Lung (tissue), 12 donors: ENCODE data around the gene NRXN2. TPM values are rescaled to one million over a fixed set of nuclear protein-coding genes. Genes with fewer than 3 reads are reported as not detected.

Experiments used
- ATAC-seq: fragments of 200-7000 bp; cut with Tn5 transposase; one replicate; pipeline ENCODE4 v1.9.1; 2020; ENCODE audit warnings: moderate number of reproducible peaks; ENCODE audit not compliant: insufficient read depth, low FRiP score
- DNase-seq, 3 donors: peaks; one replicate each; pipeline ENCODE4 v3.0.0-alpha.2; 2013 to 2017
- H3K27ac ChIP-seq, 2 donors: one replicate each; pipeline ENCODE4 v1.5.1; 2013; ENCODE audit warnings: mild to moderate bottlenecking in 2 of 2, moderate library complexity in 2 of 2, control low read depth in 1 of 2, inconsistent platforms in 1 of 2, low read depth in 1 of 2, low read length in 1 of 2
- H3K27me3 ChIP-seq, 3 donors: one replicate each; pipeline ENCODE4 v1.5.1; 2013; ENCODE audit warnings: low read length in 2 of 3; ENCODE audit not compliant: control insufficient read depth in 3 of 3, insufficient read depth in 3 of 3
- H3K36me3 ChIP-seq, 4 donors: one replicate each; pipeline ENCODE4 v1.5.1; 2013; ENCODE audit warnings: low read length in 4 of 4, mild to moderate bottlenecking in 1 of 4, moderate library complexity in 1 of 4; ENCODE audit not compliant: control insufficient read depth in 4 of 4, insufficient read depth in 4 of 4
- H3K4me1 ChIP-seq, 5 donors: one replicate each; pipeline ENCODE4 v1.5.1; 2013; ENCODE audit warnings: low read length in 5 of 5, mild to moderate bottlenecking in 2 of 5, moderate library complexity in 1 of 5; ENCODE audit not compliant: control insufficient read depth in 5 of 5, insufficient read depth in 5 of 5
- H3K4me3 ChIP-seq: one replicate; pipeline ENCODE4 v1.5.1; 2013; ENCODE audit warnings: mild to moderate bottlenecking, control low read depth, moderate library complexity
- H3K9ac ChIP-seq, 2 donors: one replicate each; pipeline ENCODE4 v1.5.1; 2013; ENCODE audit warnings: low read length in 2 of 2, control low read depth in 1 of 2; ENCODE audit not compliant: insufficient read depth in 1 of 2
- H3K9me3 ChIP-seq, 4 donors: one replicate each; pipeline ENCODE4 v1.5.1; 2013; ENCODE audit warnings: low read length in 3 of 4, mild to moderate bottlenecking in 1 of 4, moderate library complexity in 1 of 4; ENCODE audit not compliant: control insufficient read depth in 4 of 4, insufficient read depth in 3 of 4
- WGBS, 2 donors: extraction: QIAGEN DNeasy Blood & Tissue Kit; methylation state at CpG; one replicate each; pipeline ENCODE4 v1.1.7; 2013; 5-methylcytosine and 5-hydroxymethylcytosine counted together
- polyA plus RNA-seq, 2 donors: library from polyadenylated mRNA; stranded (reverse); fragments of 200-250 nt; gene quantifications; one replicate each; pipeline ENCODE4 v1.2.1, GENCODE V29; 2013
- total RNA-seq, 2 donors: library from RNA; depleted of rRNA in 1 of 2; stranded (reverse); fragments of >200 nt in 1 of 2; gene quantifications; one replicate each; pipeline ENCODE4 v1.2.1, GENCODE V29; 2014 to 2021
- TF ChIP-seq, protein P1 (sequence below): IDR thresholded peaks from 2 replicates; pipeline ENCODE4 v1.5.1; 2012; ENCODE audit warnings: mild to moderate bottlenecking; ENCODE audit errors: control extremely low read depth, extremely low read depth
- donor health status: control.
- donor health status: control.
- donor health status: Bipolar disorder and iron deficiency.
- donor health status: healthy.
- donor health status: DM: yes; HTN: yes; CAD: no.

NRXN2 gene
- total and polyA plus RNA-seq, 4 donors: 0.39 to 6.6 (median 1.1) TPM

DNA sequence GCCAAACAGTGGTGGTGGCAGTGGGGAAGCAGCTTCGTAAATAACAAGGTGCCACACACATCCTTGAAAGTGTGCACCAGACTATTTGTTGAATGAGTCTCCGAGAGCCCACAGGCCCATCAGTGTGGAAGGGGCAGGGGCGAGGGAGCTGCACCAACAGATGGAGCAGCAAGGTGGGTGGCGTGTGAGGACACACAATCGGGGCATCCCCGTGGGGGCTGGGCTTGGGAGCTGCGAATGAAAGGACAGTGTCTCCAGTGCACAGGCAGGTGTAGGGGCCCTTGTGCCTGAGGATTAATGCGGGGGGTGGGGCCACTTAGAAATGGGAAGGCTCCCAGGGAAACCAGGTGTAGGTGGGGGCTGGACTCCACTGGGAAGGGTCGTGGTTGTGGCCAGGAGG lies 2.8 kb downstream of the NRXN2 start:
- TF ChIP-seq, protein P1, sequence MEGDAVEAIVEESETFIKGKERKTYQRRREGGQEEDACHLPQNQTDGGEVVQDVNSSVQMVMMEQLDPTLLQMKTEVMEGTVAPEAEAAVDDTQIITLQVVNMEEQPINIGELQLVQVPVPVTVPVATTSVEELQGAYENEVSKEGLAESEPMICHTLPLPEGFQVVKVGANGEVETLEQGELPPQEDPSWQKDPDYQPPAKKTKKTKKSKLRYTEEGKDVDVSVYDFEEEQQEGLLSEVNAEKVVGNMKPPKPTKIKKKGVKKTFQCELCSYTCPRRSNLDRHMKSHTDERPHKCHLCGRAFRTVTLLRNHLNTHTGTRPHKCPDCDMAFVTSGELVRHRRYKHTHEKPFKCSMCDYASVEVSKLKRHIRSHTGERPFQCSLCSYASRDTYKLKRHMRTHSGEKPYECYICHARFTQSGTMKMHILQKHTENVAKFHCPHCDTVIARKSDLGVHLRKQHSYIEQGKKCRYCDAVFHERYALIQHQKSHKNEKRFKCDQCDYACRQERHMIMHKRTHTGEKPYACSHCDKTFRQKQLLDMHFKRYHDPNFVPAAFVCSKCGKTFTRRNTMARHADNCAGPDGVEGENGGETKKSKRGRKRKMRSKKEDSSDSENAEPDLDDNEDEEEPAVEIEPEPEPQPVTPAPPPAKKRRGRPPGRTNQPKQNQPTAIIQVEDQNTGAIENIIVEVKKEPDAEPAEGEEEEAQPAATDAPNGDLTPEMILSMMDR: no peak
- no peaks in the 10 kb centered on the region for H3K4me1 ChIP-seq
- peaks cover 10 to 69% (median 42%) of the 10 kb centered on the region in 3 donors for H3K27me3 ChIP-seq
- no peak overlapping the region for H3K9ac ChIP-seq
- H3K27ac ChIP-seq: no peak overlapping the region
- 72 to 83% methylated on average over 9 of the region's 9 CpGs for WGBS, 2 donors
- ATAC-seq: no peak
- no peak overlapping the region for H3K4me3 ChIP-seq
- no peaks in the 10 kb centered on the region for H3K9me3 ChIP-seq
- no peaks in the 10 kb centered on the region for H3K36me3 ChIP-seq
- DNase-seq: no peak

DNA sequence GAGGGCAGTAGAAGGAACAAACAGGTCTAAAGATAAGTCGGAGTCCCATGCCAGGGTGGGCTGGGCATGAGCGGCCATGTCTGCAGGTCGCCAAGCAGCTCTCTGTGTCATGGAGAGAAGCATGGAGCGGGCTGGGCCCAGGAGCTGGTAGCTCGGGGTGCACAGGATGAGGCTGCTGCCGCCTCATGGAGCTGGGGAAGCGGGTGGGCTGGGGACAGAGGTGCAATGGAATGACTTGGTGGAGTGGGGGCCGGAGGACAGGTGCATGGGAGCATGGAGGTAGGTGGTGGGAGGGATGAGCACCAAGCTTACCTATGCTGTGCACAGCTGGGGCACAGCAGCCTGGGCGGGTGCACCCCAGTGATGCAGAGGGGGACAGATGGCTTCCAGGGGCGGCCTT lies 3.6 kb downstream of the NRXN2 start:
- H3K9me3 ChIP-seq: no peaks in the 10 kb centered on the region
- ATAC-seq (no peak), DNase-seq (no peak)
- H3K9ac ChIP-seq: no peak overlapping the region
- H3K27ac ChIP-seq: no peak overlapping the region
- peaks cover 14 to 71% (median 49%) of the 10 kb centered on the region in 3 donors for H3K27me3 ChIP-seq
- no peaks in the 10 kb centered on the region for H3K4me1 ChIP-seq
- no peak overlapping the region for H3K4me3 ChIP-seq
- TF ChIP-seq, protein P1: no peak
- no peaks in the 10 kb centered on the region for H3K36me3 ChIP-seq
- 83 to 96% methylated on average over 10 of the region's 10 CpGs for WGBS, 2 donors

DNA sequence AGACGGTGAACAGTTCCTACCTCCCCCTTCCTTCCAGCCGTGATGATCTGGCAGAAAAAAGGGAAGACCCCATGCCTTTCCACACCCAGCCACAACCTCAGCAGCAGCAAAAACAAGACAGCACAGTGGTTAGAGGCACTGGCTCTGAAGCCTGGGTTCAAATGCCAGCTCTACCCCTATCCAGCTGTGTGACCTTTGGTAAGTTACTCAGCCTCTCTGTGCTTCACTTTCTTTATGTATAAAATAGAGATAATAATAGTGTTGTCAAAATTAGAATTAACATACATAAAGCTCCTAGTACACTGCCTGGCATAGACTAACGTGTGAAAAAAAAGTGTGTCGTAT lies 4.2 kb downstream of the NRXN2 start:
- Histone ChIP-seq H3K27me3 (peaks cover 16 to 76% (median 53%) of the 10 kb centered on the region in 3 donors), H3K9ac (no peak overlapping the region), H3K27ac (no peak overlapping the region), H3K36me3 (no peaks in the 10 kb centered on the region), H3K9me3 (no peaks in the 10 kb centered on the region), H3K4me1 (peaks cover 0 to 2% (median 0%) of the 10 kb centered on the region in 5 donors), H3K4me3 (no peak overlapping the region)
- TF ChIP-seq, protein P1: no peak
- WGBS, 2 donors: 52 to 60% methylated on average over 4 of the region's 4 CpGs
- DNase-seq (no peak), ATAC-seq (no peak)

DNA sequence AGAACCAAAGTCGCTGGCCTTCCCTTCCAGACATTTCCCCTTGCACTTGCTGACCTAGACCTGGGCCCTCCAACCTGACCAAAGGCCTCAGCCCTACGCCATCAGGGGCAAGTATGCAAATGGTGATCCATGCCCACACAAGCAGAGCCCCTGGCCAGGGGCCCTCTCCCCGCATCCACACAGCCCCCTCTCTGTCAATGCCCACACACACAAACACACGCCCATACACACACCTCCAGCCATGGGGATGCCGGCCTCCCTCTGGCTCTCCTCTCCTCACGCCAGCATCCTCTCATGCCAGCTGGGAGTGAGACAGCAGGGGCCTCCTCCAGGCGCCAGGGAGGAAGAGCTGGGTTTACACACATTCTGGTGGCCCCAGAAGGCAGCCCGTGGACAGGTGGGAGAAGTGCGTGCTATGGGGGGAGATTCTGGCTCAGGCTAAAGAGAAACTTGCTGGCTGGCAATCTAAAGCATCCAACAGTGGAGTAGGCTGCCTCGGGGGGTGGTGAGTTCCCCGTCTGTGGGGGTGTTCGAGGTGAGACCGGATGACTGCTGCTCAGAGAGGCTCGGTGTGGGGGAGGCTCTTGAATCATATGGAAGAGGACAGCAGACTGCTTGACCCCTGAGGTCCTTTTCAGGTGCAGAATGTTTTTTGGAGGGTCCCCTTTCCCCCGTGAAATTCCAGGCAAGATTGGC lies 4.8 kb downstream of the NRXN2 start:
- no peak overlapping the region for H3K9ac ChIP-seq
- peaks cover 0 to 6% (median 0%) of the 10 kb centered on the region in 5 donors for H3K4me1 ChIP-seq
- TF ChIP-seq, protein P1: no peak
- no peaks in the 10 kb centered on the region for H3K36me3 ChIP-seq
- no peak overlapping the region for H3K4me3 ChIP-seq
- no peak overlapping the region for H3K27ac ChIP-seq
- ATAC-seq (no peak), DNase-seq (no peak)
- H3K27me3 ChIP-seq: peaks cover 19 to 76% (median 53%) of the 10 kb centered on the region in 3 donors
- H3K9me3 ChIP-seq: no peaks in the 10 kb centered on the region
- WGBS, 2 donors: 72 to 75% methylated on average over 15 of the region's 15 CpGs
